GM23338 (cell line): Measurements from ENCODE around the gene IER5. TPM values are rescaled to one million over a fixed set of nuclear protein-coding genes. Genes with fewer than 3 reads are reported as not detected.

Experiments
- ATAC-seq: fragments of 200-7000 bp; cut with Tn5 transposase; 3 replicates; pipeline ENCODE4 v1.9.1; 2020
- DNase-seq: peaks from one replicate; pipeline ENCODE4 v3.0.0-alpha.2; 2015; ENCODE audit warnings: low spot score
- H2AFZ ChIP-seq: fragments of 200-600 bp; sonication (generic); 2 replicates; pipeline ENCODE4 v1.8.0; 2016; ENCODE audit warnings: antibody characterized with exemption, mild to moderate bottlenecking, moderate library complexity
- H3F3A ChIP-seq: fragments of 200-600 bp; sonication (generic); replicated peaks from 2 replicates; pipeline ENCODE4 v1.8.0; 2017; ENCODE audit warnings: antibody characterized with exemption, mixed run types, low read depth
- H3K27ac ChIP-seq: fragments of 200-600 bp; sonication (generic); 2 replicates; pipeline ENCODE4 v1.6.1; 2016; ENCODE audit warnings: low read depth
- H3K27me3 ChIP-seq: fragments of 200-600 bp; sonication (generic); 2 replicates; pipeline ENCODE4 v1.8.0; 2016; ENCODE audit warnings: mild to moderate bottlenecking, mixed run types, moderate library complexity; ENCODE audit not compliant: insufficient read depth
- H3K36me3 ChIP-seq: fragments of 200-600 bp; sonication (generic); 2 replicates; pipeline ENCODE4 v1.8.0; 2016; ENCODE audit warnings: mild to moderate bottlenecking; ENCODE audit not compliant: insufficient read depth
- H3K4me1 ChIP-seq: fragments of 200-600 bp; sonication (generic); 2 replicates; pipeline ENCODE4 v1.8.0; 2016; ENCODE audit warnings: mild to moderate bottlenecking, moderate library complexity; ENCODE audit not compliant: insufficient read depth
- H3K4me2 ChIP-seq: fragments of 200-600 bp; sonication (generic); 2 replicates; pipeline ENCODE4 v1.7.1; 2017; ENCODE audit warnings: mixed run types
- H3K4me3 ChIP-seq: fragments of 200-600 bp; sonication (generic); 2 replicates; pipeline ENCODE4 v1.6.1; 2016; ENCODE audit warnings: mixed run types
- H3K79me2 ChIP-seq: fragments of 200-600 bp; sonication (generic); replicated peaks from 2 replicates; pipeline ENCODE4 v1.8.0; 2017; ENCODE audit warnings: mild to moderate bottlenecking; ENCODE audit not compliant: insufficient read depth
- H3K9me2 ChIP-seq: fragments of 200-600 bp; sonication (generic); 2 replicates; pipeline ENCODE4 v1.8.0; 2017; ENCODE audit not compliant: insufficient read depth
- H4K20me1 ChIP-seq: fragments of 200-600 bp; sonication (generic); replicated peaks from 2 replicates; pipeline ENCODE4 v1.8.0; 2017; ENCODE audit warnings: mild to moderate bottlenecking; ENCODE audit not compliant: insufficient read depth
- H3K27ac Mint-ChIP-seq: 2 replicates; pipeline ENCODE4 v1.8.0; 2020; ENCODE audit warnings: inconsistent platforms, mild to moderate bottlenecking, moderate library complexity, mixed read lengths
- H3K27me3 Mint-ChIP-seq: 3 replicates; pipeline ENCODE4 v1.8.0; 2022; ENCODE audit warnings: low read depth, mild to moderate bottlenecking, moderate library complexity, mixed read lengths, inconsistent platforms; ENCODE audit not compliant: insufficient read depth, poor library complexity
- H3K36me3 Mint-ChIP-seq: 3 replicates; pipeline ENCODE4 v1.8.0; 2021; ENCODE audit warnings: low read depth, mild to moderate bottlenecking, inconsistent platforms, moderate library complexity, mixed read lengths
- H3K4me1 Mint-ChIP-seq: 3 replicates; pipeline ENCODE4 v1.8.0; 2020; ENCODE audit warnings: mild to moderate bottlenecking, inconsistent platforms, mixed read lengths
- H3K4me3 Mint-ChIP-seq: 3 replicates; pipeline ENCODE4 v1.8.0; 2021; ENCODE audit warnings: moderate library complexity, mild to moderate bottlenecking, inconsistent platforms, mixed read lengths
- H3K9me3 Mint-ChIP-seq: 3 replicates; pipeline ENCODE4 v1.8.0; 2020; ENCODE audit warnings: moderate library complexity, mild to moderate bottlenecking, inconsistent platforms, mixed read lengths
- CREB1 ChIP-seq: fragments of 250-450 bp; sonication (Bioruptor Pico); IDR thresholded peaks from 2 replicates; pipeline ENCODE4 v1.5.0; 2020; ENCODE audit warnings: low read depth, mild to moderate bottlenecking, moderate library complexity
- EZH2 ChIP-seq: fragments of 200-600 bp; sonication (generic); IDR thresholded peaks from one replicate; pipeline ENCODE4 v1.8.0; 2017; ENCODE audit warnings: antibody characterized with exemption, mild to moderate bottlenecking, low read depth; ENCODE audit not compliant: unreplicated experiment
- POLR2AphosphoS5 ChIP-seq: IDR thresholded peaks from 2 replicates; pipeline ENCODE4 v1.6.1; 2016; ENCODE audit warnings: antibody characterized with exemption, low read depth
- ZNF114 ChIP-seq: fragments of 250-450 bp; sonication (Bioruptor Pico); IDR thresholded peaks from 2 replicates; pipeline ENCODE4 v1.5.0; 2020; ENCODE audit warnings: mild to moderate bottlenecking, moderate library complexity
- polyA plus RNA-seq: library from polyadenylated mRNA; unstranded; fragments of >200 nt; fragmentation: Nextera tagmentation; extraction: Ambion mirVana; gene quantifications from 2 replicates; pipeline ENCODE4 v1.2.1, GENCODE V29; 2016
- total RNA-seq: library from RNA; depleted of rRNA; stranded (reverse); fragments of >200 nt; shearing (Covaris generic); gene quantifications from 2 replicates; pipeline ENCODE4 v1.2.3, GENCODE V29; 2014
- TF ChIP-seq, protein P1 (sequence below): IDR thresholded peaks from one replicate; pipeline ENCODE4 v1.6.1; 2018; ENCODE audit warnings: antibody characterized with exemption; ENCODE audit not compliant: unreplicated experiment

IER5 gene
- total and polyA plus RNA-seq, 2 experiments from 2014 or later, result 3.8 to 9.5 TPM

GRCh38 chr1:181126871-181127587, 38.5 kb downstream of the IER5 start:
- Histone ChIP-seq H2AFZ (peak overlapping the region; percentile 69; the same call in 1 of the 2 replicates), H3K9me2 (no peaks in the 10 kb centered on the region), H3K27me3 (no peaks in the 10 kb centered on the region), H3K4me3 (no peak overlapping the region), H3K36me3 (no peaks in the 10 kb centered on the region), H3K4me2 (no peak overlapping the region), H3F3A (no peaks in the 10 kb centered on the region), H3K4me1 (peaks cover 19% of the 10 kb centered on the region), H3K27ac (no peak overlapping the region), H4K20me1 (no peaks in the 10 kb centered on the region), H3K79me2 (no peaks in the 10 kb centered on the region)
- DNase-seq (no peak), ATAC-seq (peak; percentile 8; the same call in 1 of the 3 replicates)
- TF ChIP-seq EZH2 (no peak), CREB1 (0 out of 2 replicates have a peak, but pooled peaks have one; percentile 15)
- Mint-ChIP-seq H3K27me3 (peaks cover 12% of the 10 kb centered on the region), H3K4me3 (no peak overlapping the region), H3K36me3 (no peaks in the 10 kb centered on the region), H3K27ac (no peak overlapping the region), H3K4me1 (peaks cover 46% of the 10 kb centered on the region), H3K9me3 (no peaks in the 10 kb centered on the region; the same call in 2 of the 3 replicates)

DNA sequence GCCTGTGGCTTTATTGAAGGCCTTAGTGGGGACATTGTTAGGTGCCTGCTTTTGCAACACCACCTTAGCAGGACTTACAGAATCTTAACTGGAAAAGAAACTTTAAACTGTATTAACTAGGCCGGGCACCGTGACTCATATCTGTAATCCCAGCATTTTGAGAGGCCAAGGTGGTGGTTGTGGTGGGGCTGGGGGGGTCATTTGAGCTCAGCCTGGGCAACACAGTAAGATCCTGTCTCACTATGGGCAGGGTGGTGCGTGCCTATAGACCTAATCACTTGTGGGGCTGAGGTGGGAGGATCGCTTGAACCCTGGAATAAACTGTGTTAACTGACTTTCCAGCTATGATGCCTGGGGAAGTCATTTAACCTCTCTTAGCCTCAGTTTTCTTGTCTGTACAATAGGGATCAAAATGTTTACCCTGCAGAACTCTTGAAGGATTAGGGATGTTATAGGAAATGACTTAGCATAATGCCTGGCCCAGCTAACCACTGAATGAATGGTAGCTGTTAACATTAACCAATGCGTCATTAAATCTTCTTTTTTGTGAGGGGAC, 39.5 kb downstream of the IER5 start:
- H3K9me3 Mint-ChIP-seq, result no peaks in the 10 kb centered on the region; the same call in 2 of the 3 replicates
- ATAC-seq, result no peak
- H3K4me3 Mint-ChIP-seq, result no peak overlapping the region
- Histone ChIP-seq H3K27me3 (no peaks in the 10 kb centered on the region), H3K79me2 (no peaks in the 10 kb centered on the region), H3K4me1 (peaks cover 21% of the 10 kb centered on the region), H3K36me3 (no peaks in the 10 kb centered on the region), H3K4me3 (no peak overlapping the region), H2AFZ (peak overlapping the region; percentile 95; the same call in 1 of the 2 replicates), H3K9me2 (no peaks in the 10 kb centered on the region), H4K20me1 (no peaks in the 10 kb centered on the region), H3K27ac (no peak overlapping the region), H3F3A (0 out of 2 replicates have a peak, but pooled peaks cover 2% of the 10 kb centered on the region), H3K4me2 (no peak overlapping the region)
- no peaks in the 10 kb centered on the region for H3K36me3 Mint-ChIP-seq
- H3K27me3 Mint-ChIP-seq, result peaks cover 12% of the 10 kb centered on the region
- TF ChIP-seq ZNF114 (no peak), CREB1 (no peak), POLR2AphosphoS5 (no peak)
- TF ChIP-seq, protein P1, sequence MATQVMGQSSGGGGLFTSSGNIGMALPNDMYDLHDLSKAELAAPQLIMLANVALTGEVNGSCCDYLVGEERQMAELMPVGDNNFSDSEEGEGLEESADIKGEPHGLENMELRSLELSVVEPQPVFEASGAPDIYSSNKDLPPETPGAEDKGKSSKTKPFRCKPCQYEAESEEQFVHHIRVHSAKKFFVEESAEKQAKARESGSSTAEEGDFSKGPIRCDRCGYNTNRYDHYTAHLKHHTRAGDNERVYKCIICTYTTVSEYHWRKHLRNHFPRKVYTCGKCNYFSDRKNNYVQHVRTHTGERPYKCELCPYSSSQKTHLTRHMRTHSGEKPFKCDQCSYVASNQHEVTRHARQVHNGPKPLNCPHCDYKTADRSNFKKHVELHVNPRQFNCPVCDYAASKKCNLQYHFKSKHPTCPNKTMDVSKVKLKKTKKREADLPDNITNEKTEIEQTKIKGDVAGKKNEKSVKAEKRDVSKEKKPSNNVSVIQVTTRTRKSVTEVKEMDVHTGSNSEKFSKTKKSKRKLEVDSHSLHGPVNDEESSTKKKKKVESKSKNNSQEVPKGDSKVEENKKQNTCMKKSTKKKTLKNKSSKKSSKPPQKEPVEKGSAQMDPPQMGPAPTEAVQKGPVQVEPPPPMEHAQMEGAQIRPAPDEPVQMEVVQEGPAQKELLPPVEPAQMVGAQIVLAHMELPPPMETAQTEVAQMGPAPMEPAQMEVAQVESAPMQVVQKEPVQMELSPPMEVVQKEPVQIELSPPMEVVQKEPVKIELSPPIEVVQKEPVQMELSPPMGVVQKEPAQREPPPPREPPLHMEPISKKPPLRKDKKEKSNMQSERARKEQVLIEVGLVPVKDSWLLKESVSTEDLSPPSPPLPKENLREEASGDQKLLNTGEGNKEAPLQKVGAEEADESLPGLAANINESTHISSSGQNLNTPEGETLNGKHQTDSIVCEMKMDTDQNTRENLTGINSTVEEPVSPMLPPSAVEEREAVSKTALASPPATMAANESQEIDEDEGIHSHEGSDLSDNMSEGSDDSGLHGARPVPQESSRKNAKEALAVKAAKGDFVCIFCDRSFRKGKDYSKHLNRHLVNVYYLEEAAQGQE, result no peak
- DNase-seq, result no peak
- no peak overlapping the region for H3K27ac Mint-ChIP-seq
- H3K4me1 Mint-ChIP-seq, result peaks cover 47% of the 10 kb centered on the region
